ENCODE results near the gene RPS19. TPM values are rescaled to one million over a fixed set of nuclear protein-coding genes. Genes with fewer than 3 reads are reported as not detected.

RPS19 gene
- total and polyA plus RNA-seq, 4 donors: 275 to 655 (median 476) TPM

DNA sequence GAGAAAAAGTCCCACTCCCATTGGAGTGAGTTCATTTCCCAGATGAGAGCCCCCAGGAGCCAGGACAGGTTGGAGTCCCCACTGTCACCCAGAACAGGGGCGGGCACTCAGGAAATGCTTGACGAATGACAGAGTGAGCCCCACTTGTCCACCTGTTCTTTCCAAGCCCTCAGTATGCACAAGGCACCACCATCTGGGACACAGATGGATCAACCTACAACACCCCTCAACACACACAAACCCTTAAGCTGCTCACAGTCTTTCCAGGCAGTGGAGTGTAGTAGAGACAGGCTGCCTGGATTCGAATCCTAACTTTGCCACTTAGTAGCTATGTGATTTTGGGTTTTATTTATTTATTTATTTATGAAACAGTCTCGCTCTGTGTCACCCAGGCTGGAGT is 30.9 kb downstream of the RPS19 start:
- Histone ChIP-seq H3K4me1 (ENCODE audit: control insufficient read depth in 4 of 4, insufficient read depth in 4 of 4, low read length in 3 of 4) (peaks cover 0 to 11% (median under 1%) of the 10 kb centered on the region in 4 donors), H3K27me3 (ENCODE audit: control insufficient read depth in 4 of 4, insufficient read depth in 4 of 4, low read length in 3 of 4) (no peaks in the 10 kb centered on the region), H3K9me3 (ENCODE audit: control insufficient read depth in 4 of 4, low read length in 3 of 4) (no peaks in the 10 kb centered on the region), H3K4me3 (ENCODE audit: low read depth in 1 of 3, low read length in 3 of 3) (no peak overlapping the region), H3K36me3 (ENCODE audit: control insufficient read depth in 4 of 4, insufficient read depth in 3 of 4, low read depth in 1 of 4, low read length in 3 of 4) (peaks cover 8 to 41% (median 14%) of the 10 kb centered on the region in 4 donors), H3K9ac (ENCODE audit: low read depth in 1 of 2, low read length in 2 of 2) (no peak overlapping the region), H3K27ac (ENCODE audit: low read depth in 1 of 2, low read length in 2 of 2) (no peak overlapping the region)
- 95% methylated on average over 4 of the region's 4 CpGs for WGBS
- TF ChIP-seq FOXA2 (IDR thresholded peaks at IDR 0.05) (no peak), TAF1 (conservative IDR thresholded peaks at IDR 0.05) (no peak)
- TF ChIP-seq, protein P1, sequence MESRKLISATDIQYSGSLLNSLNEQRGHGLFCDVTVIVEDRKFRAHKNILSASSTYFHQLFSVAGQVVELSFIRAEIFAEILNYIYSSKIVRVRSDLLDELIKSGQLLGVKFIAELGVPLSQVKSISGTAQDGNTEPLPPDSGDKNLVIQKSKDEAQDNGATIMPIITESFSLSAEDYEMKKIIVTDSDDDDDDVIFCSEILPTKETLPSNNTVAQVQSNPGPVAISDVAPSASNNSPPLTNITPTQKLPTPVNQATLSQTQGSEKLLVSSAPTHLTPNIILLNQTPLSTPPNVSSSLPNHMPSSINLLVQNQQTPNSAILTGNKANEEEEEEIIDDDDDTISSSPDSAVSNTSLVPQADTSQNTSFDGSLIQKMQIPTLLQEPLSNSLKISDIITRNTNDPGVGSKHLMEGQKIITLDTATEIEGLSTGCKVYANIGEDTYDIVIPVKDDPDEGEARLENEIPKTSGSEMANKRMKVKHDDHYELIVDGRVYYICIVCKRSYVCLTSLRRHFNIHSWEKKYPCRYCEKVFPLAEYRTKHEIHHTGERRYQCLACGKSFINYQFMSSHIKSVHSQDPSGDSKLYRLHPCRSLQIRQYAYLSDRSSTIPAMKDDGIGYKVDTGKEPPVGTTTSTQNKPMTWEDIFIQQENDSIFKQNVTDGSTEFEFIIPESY (IDR thresholded peaks at IDR 0.05): no peak
- TF ChIP-seq, protein P2, sequence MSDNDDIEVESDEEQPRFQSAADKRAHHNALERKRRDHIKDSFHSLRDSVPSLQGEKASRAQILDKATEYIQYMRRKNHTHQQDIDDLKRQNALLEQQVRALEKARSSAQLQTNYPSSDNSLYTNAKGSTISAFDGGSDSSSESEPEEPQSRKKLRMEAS (IDR thresholded peaks at IDR 0.05): no peak
- TF ChIP-seq, protein P3, sequence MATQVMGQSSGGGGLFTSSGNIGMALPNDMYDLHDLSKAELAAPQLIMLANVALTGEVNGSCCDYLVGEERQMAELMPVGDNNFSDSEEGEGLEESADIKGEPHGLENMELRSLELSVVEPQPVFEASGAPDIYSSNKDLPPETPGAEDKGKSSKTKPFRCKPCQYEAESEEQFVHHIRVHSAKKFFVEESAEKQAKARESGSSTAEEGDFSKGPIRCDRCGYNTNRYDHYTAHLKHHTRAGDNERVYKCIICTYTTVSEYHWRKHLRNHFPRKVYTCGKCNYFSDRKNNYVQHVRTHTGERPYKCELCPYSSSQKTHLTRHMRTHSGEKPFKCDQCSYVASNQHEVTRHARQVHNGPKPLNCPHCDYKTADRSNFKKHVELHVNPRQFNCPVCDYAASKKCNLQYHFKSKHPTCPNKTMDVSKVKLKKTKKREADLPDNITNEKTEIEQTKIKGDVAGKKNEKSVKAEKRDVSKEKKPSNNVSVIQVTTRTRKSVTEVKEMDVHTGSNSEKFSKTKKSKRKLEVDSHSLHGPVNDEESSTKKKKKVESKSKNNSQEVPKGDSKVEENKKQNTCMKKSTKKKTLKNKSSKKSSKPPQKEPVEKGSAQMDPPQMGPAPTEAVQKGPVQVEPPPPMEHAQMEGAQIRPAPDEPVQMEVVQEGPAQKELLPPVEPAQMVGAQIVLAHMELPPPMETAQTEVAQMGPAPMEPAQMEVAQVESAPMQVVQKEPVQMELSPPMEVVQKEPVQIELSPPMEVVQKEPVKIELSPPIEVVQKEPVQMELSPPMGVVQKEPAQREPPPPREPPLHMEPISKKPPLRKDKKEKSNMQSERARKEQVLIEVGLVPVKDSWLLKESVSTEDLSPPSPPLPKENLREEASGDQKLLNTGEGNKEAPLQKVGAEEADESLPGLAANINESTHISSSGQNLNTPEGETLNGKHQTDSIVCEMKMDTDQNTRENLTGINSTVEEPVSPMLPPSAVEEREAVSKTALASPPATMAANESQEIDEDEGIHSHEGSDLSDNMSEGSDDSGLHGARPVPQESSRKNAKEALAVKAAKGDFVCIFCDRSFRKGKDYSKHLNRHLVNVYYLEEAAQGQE (IDR thresholded peaks at IDR 0.05): no peak
- TF ChIP-seq, protein P4, sequence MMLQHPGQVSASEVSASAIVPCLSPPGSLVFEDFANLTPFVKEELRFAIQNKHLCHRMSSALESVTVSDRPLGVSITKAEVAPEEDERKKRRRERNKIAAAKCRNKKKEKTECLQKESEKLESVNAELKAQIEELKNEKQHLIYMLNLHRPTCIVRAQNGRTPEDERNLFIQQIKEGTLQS (IDR thresholded peaks at IDR 0.05): no peak
- no peak for DNase-seq (ENCODE audit: low spot score)

DNA sequence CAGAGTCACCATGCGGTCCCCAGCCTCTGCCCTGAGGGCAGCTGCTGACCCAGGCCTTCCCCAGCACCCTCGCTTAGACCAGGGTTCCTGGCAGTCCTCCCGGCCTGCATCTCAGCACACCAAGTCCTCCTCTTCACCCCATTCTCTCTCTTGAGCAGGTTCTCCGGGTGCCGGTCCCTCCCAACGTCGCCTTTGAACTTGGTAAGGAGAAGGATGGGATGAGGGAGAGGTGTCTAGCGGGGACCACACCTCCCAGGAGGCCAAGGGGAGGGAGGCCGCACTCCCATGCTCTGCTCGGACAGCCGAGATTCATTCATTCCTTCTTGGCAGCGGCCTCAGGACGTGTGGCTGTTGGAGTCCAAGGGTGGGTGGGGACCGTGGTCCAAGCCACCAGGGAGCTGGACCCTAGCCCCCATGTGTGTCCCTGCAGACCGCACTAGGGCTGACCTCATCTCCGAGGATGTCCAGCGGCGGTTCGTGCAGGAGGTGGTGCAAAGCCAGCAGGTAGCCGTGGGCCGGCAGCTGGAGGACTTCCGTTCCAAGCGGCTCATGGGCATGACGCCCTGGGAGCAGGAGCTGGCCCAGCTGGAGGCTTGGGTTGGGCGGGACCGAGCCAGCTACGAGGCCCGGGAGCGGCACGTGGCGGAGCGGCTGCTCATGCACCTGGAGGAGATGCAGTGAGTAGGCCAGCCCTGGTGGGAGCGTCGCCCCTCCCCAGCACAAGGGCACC is 32.3 kb downstream of the RPS19 start:
- Histone ChIP-seq H3K4me3 (ENCODE audit: low read depth in 1 of 3, low read length in 3 of 3) (no peak overlapping the region), H3K9me3 (ENCODE audit: control insufficient read depth in 4 of 4, low read length in 3 of 4) (no peaks in the 10 kb centered on the region), H3K36me3 (ENCODE audit: control insufficient read depth in 4 of 4, insufficient read depth in 3 of 4, low read depth in 1 of 4, low read length in 3 of 4) (peaks cover 9 to 50% (median 14%) of the 10 kb centered on the region in 4 donors), H3K9ac (ENCODE audit: low read depth in 1 of 2, low read length in 2 of 2) (no peak overlapping the region), H3K27ac (ENCODE audit: low read depth in 1 of 2, low read length in 2 of 2) (no peak overlapping the region), H3K27me3 (ENCODE audit: control insufficient read depth in 4 of 4, insufficient read depth in 4 of 4, low read length in 3 of 4) (no peaks in the 10 kb centered on the region), H3K4me1 (ENCODE audit: control insufficient read depth in 4 of 4, insufficient read depth in 4 of 4, low read length in 3 of 4) (no peaks in the 10 kb centered on the region)
- 95% methylated on average over 34 of the region's 34 CpGs for WGBS
- DNase-seq (ENCODE audit: low spot score): no peak
- TF ChIP-seq, protein P4 (IDR thresholded peaks at IDR 0.05): no peak
- no peak for TF ChIP-seq YY1 (IDR thresholded peaks at IDR 0.05)
- TF ChIP-seq, protein P5, sequence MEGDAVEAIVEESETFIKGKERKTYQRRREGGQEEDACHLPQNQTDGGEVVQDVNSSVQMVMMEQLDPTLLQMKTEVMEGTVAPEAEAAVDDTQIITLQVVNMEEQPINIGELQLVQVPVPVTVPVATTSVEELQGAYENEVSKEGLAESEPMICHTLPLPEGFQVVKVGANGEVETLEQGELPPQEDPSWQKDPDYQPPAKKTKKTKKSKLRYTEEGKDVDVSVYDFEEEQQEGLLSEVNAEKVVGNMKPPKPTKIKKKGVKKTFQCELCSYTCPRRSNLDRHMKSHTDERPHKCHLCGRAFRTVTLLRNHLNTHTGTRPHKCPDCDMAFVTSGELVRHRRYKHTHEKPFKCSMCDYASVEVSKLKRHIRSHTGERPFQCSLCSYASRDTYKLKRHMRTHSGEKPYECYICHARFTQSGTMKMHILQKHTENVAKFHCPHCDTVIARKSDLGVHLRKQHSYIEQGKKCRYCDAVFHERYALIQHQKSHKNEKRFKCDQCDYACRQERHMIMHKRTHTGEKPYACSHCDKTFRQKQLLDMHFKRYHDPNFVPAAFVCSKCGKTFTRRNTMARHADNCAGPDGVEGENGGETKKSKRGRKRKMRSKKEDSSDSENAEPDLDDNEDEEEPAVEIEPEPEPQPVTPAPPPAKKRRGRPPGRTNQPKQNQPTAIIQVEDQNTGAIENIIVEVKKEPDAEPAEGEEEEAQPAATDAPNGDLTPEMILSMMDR (IDR thresholded peaks at IDR 0.05; ENCODE audit: low read depth, low read length, missing input control): no peak
- no peak for TF ChIP-seq RXRA (IDR thresholded peaks at IDR 0.05)
- TF ChIP-seq SP1 (IDR thresholded peaks at IDR 0.05): no peak
- TF ChIP-seq HNF4G (IDR thresholded peaks at IDR 0.05): no peak
- TF ChIP-seq EGR1 (IDR thresholded peaks at IDR 0.05; ENCODE audit: low read depth in 2 of 2): no peak
- TF ChIP-seq, protein P2 (IDR thresholded peaks at IDR 0.05): no peak
- TF ChIP-seq FOXA2 (IDR thresholded peaks at IDR 0.05): no peak
- no peak for TF ChIP-seq RAD21 (IDR thresholded peaks at IDR 0.05)
- TF ChIP-seq, protein P3 (IDR thresholded peaks at IDR 0.05): no peak
- no peak for TF ChIP-seq FOXA1 (IDR thresholded peaks at IDR 0.05)
